GM21737 (cell line): ENCODE data around the gene LRP11.
"Not testable (repeated sequence)": the region's sequence is repeated elsewhere in the genome, so short reads cannot be mapped to it uniquely, and the experiment has no call there.

Source experiments
- ATAC-seq: cut with Tn5 transposase; IDR thresholded peaks from one replicate; pipeline ENCODE4 v1.9.1; 2021; ENCODE audit warnings: mild to moderate bottlenecking, moderate library complexity; ENCODE audit not compliant: unreplicated experiment

The LRP11 gene

DNA sequence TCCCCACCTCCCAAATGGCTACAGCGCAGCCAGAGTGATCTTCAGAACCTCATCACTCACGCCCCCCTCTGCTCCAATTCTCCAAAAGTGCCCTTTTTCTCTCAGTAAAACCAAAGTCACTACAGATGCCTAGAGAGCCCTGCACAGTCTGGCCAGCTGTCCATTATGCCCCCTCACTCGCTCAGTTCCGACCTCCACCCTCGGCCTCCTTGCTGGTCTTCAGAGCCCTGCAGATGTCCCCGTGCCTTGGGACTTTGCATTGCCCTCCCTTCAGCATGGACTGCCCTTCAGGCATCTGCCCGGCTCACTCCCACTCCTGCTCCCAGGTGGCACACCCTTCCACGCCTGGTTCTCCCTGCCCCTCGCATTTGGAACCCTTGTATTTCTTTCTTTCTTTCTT is 34.8 kb upstream of the LRP11 start:
- ATAC-seq, result no peak

DNA sequence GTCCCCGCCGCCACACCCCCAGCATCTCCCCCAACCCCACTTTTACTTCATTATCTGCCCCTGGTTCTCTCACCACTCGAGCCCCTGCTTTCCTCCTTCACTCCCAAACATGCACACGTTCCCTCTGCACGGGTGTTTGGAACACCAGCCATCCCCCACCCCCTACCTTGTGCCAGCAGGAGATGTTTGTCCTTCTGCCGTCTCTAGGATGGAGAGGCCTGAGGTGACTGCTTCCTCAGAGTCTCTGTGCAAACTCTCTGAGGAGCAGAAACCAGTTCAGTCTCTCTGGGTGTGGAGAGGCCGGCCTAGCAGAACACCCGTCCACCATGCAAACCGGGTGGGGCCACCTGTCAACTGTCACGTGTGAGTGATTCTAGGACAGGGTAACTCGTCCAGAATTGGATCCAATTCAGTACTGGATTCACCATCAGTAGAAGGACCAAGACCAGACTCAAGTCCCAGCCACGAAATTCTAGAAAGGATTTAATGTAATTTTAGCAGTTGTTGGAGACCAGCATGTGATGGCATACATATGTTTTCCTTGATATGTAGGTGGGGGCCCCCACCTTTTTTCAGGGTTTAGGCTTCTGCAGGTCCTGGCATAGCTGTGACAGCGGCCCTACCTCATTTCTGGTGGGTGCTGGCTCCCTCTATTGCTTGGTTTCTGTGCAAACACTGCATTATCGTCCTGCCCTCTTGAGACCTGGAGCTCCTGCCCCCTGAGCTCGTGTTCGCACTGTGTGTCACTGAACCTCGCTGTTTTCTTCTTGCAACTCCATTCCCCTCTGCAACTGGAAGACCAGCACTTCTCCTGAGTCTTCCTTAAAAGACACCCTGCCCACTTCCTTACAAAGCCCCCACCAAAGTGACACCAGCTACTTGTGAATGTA is 33.9 kb upstream of the LRP11 start, which contains the start of gene RAET1E:
Gene RAET1E, minus strand, starts transcription at position 259 of the 890 bp plus-strand sequence. CDS start 7,212 bp downstream, outside the sequence.
- no peak for ATAC-seq

DNA sequence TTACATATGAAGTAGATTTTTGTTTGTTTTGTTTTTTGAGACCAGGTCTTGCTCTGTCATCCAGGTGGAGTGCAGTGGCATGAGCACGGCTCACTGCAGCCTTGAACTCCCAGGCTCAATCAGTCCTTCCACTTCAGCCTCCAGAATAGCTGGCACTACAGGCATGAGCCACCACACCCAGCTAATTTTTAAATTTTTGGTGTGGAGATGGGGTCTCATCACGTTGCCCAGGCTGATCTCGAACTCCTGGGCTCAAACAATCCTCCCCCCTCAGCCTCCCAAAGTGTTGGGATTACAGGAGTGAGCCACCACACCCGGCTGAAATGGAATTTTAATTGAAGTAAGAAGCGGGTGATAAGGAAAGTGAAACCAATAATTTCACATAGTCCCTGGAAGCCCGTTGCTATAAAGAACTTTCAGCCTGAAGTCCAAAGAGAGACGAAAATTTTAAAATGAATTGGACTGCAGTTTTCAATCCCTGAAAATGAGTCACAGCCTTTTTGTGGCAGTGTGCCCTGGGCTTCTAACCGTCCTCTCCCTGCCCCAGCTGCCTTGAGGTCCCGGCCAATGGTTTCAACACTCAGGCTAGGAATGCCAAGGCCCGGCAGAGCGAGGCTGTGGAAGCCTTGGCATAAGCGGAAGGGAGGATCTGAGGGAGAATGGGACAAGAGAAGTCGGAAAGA is 33.0 kb upstream of the LRP11 start:
- ATAC-seq, result no peak

DNA sequence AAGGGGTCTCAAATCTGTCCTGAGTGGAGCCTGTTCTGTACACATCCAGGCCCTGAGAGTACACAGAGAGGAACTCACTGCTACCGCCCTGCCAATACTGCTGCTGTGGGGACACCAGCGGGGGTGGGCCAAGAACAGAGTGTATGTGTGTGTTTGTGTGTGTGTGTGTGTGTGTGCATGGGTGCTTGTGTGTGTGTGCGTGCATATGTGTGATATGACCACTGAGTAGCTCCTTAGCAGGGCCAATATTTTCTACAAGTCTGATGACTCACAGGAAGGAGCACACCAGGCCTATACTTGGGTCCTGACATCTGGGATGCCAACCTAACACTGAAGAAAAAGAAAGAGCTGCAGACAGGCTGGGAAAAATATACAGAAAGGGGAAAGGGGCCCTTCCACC is 32.3 kb upstream of the LRP11 start:
- no peak for ATAC-seq

DNA sequence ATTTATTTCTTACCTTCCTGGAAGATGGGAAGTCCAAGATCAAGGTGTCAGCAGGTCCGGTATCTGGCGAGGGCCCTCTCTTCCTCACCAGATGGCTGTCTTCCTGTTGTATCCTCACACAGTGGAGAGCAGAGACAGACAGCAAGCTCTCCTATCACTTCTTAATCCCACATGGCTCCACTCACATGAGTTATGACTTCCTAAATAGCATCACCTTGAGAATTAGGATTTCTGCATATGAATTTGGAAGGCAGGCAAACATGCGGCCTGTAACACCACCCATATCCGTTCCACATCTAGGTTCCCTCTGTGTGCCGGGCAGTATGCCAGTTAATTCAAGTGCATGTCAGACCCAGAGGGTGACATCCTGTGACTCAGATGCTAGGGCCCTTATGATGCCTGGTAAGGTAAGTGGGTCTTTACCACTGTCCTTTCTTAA is 31.7 kb upstream of the LRP11 start:
- no peak for ATAC-seq

DNA sequence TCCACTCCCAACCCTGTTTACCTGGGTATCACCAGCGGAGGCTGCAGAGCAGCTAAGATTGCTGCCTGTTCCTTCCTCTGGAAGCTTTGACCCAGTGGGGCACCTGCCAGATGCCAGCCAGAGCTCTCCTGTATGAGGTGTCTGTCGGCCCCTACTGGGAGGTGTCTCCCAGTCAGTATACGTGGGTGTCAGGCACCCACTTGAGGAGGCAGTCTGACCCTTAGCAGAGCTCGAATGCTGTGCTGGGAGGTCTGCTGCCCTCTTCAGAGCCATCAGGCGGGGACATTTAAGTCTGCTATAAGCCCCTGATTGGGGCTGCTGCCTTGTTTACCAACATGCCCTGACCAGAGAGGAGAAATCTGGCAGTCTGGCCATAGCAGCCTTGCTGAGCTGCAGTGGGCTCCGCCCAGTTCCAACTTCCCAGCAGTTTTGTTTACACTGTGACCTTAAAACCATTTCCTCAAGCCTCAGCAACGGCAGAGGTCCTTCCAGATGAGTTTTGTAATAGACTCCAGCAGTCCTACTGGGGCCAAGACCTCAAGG is 31.0 kb upstream of the LRP11 start:
- no peak for ATAC-seq

DNA sequence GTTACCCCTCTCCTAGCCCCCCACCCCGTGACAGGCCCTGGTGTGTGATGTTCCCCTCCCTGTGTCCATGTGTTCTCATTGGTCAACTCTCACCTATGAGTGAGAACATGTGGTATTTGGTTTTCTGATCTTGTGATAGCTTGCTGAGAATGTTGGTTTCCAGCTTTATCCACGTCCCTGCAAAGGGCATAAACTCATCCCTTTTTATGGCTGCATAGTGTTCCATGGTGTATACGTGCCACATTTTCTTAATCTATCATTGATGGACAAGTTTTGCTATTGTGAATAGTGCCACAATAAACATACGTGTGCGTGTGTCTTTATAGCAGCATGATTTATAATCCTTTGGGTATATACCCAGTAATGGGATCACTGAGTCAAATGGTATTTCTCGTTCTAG is 27.7 kb upstream of the LRP11 start:
- not testable (repeated sequence) for ATAC-seq

DNA sequence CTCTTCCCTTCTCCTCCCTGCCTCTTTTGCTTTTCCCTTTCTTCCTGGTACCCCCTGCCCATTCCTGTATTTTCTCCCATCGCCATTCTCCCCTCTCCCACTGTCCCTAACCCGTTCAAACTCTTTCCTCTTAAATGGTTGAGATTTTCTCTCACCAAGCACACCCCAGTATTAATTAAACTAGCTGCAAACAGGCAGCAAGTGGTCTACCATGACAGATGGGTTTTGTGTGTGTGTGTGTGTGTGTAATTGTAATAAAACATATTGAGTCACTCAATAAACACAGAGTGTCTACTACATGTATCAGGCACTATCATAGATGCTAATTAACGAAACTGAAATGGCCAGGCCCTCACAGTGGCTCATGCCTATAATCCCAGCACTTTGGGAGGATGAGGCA is 27.1 kb upstream of the LRP11 start:
- no peak for ATAC-seq

DNA sequence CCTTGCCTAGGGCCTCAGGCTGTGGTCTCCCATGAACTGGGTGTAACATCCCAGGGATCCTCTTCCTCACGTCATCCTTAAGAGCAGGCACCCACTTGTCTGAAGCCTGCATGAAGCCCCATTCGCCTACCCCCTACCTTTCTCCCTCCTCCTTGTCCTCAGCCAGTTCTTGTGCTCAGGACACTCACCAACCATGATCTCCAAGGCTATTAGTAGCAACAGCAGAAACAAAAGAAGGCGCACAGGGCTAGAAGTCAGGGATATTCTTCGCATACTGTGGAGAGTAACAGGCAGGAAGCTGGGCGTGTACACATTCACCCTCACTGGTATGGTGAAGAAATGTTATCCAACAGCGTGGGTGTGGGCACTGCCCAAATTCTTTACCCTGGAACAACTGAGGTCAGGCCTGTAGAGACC is 26.5 kb upstream of the LRP11 start:
- no peak for ATAC-seq

DNA sequence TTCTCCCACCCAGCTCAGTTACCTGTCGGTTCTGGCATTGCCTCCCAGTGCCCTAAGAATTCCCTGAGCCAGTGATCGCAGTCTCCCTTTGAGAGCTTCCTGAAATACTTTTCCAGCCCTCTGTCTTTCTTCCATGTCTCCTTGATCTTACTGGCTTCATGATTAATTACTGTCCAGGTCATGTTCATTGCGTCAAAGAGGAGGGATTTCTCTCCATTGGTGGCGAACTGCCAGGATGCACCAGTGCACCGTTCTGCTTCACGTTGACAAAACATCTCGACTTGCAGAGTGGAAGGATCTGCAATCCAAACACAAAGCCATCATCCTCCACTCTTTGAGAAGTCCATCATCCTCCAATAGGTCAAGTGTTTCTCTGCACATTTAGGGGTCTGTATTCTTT is 25.2 kb upstream of the LRP11 start:
- ATAC-seq, result no peak

DNA sequence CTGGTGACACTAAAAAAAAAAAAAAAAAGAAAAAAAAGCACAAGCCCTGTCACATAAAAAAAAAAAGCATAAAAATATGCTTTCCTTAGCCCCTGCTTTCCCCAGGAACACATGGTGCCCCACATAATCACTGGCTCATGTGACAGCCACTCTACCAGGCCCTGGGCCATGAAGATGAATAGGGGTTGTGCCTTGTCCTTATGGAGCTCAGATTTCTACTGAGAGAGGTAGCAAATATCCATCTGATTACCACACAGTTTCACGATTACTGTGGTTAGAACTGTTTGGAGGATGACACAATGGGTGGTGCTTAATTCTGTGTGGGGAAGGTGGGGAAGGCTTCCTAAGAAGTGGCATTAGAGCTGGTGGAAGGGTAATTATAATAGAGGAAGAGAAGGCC is 24.5 kb upstream of the LRP11 start:
- no peak for ATAC-seq

DNA sequence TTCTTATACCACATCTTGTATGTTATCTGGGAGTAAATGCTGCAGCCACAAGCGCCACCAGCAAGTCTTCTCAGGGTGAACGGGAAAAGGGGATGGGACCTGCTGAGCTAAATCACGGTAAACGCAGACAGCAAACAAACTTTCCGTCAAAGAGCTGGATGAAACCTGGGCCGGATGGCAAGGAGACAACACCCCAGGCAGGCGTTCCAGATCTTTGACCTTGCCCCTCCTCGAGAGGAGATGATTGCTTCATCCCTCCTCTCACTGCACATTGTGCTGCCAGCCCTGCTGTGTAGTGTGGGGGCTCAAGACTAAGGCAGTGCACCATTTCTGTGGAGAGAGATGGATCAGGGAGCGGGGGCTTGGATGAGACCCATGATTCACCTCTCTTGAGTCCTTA is 23.9 kb upstream of the LRP11 start:
- ATAC-seq, result no peak

DNA sequence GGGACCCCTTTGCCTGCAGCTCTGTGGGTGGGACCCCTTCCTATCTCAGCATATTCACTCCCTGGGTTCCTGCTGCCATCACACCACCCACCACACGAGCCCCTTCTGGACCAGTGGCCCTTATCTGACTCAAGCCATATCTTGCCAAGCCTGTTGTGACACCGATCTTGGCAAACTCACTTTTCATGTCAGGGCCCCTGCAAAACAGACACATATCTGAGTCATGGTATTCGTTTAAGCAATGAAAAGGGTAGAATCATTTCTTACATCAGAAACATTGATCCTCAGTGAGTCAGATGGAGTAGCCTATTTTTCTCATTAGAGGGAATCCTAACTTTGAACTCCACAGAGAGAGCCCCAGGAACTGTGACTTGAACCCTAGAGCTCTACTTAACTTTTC is 23.2 kb upstream of the LRP11 start:
- no peak for ATAC-seq

DNA sequence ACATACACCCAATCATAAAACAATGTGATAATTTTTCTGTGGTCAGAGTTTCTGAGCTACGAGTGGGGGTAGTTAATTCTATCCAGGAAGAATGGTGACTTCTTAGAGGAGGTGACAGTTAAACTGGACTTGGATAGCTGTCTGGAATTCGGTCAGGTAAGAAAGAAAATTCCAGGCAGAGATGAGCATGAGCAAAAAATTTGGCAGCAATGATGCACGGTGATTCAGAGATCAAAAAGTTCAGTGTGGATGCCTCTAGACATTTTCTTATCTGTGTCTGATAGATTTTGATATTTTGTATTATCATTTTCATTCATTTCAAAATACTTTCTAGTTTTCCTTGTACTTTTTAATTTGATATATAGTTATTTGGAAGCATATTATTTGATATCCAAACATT is 21.7 kb upstream of the LRP11 start:
- no peak for ATAC-seq

DNA sequence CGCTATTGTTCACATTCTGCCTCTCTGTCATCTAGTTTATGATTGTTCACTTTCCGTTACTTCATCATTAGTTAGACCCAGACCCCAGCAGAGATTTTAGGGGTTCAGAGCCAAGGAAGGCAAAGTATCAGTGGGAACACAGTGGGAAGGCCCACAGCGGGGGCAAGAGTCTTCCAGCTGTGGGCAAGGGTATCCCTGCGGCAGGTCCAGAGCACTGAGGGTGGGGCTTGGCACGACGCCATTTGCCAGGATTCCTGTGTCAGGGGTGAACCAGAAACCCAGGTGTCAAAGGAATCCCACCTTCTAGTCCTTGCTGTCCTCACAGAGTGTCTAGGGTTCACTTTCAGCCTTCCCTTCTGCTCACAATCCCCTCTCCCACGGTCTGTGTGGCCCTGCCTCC is 20.5 kb upstream of the LRP11 start:
- ATAC-seq, result no peak

DNA sequence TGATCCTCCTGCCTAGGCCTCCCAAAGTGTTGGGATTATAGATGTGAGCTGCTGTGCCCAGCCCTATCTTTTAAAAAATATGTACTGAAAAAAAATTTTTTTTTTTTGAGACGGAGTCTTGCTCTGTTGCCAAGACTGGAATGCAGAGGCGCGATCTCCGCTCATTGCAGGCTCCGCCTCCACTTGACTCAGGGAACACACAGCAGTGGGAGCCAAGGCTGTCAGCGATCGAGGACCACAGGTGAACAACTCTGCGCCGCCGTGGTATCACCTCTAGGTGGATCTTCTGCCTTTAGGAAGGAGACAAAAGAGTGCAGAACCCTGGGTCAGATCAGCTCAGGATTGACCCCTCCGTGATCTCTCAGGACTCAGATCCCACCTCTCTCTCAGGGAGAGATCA is 20.1 kb upstream of the LRP11 start:
- no peak for ATAC-seq

DNA sequence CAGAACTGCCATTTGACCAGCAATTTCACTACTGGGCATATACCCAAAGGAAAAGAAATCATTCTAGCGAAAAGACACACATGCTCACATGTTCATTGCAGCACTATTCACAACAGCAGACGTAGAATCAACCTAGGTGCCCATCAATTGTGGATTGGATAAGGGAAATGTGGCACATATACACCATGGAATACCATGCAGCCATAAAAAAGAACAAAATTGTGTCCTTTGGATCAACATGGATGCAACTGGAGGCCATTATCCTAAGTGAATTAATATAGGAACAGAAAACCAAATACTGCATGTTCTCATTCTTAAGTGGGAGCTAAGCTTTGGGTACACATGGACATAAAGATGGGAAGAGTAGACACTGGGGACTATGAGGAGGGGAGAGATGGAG is 17.7 kb upstream of the LRP11 start:
- no peak for ATAC-seq

DNA sequence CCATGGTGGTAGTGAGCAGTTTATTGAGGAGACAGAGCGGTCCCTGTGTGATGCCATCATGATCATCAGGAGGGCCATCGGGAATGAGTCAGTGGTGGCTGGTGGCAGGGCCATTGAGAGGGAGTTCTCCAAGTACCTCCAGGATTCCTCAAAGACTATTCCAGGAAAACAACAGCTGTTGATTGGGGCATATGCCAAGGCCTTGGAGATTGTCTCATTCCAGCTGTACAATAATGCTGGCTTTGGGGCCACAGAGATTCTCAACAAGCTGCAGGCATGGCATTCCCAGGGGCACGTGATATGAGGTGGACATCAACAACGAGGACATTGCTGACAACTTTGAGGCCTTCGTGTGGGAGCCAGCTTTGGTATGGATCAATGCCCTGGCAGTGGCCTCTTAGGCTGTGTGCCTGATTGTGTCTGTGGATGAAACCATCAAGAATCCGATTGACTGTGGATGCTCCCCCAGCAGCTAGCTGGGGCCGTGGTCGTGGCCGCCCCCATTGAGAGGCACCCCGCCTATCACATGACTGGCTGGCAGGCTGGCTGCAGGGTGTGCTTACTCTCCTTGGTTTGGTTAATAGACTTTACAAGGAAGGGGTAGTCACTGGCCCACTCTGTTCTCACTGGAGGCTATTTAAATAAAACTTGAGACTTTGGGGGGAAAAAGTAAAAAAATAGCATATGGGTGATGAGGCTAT is 17.1 kb upstream of the LRP11 start:
- no peak for ATAC-seq

DNA sequence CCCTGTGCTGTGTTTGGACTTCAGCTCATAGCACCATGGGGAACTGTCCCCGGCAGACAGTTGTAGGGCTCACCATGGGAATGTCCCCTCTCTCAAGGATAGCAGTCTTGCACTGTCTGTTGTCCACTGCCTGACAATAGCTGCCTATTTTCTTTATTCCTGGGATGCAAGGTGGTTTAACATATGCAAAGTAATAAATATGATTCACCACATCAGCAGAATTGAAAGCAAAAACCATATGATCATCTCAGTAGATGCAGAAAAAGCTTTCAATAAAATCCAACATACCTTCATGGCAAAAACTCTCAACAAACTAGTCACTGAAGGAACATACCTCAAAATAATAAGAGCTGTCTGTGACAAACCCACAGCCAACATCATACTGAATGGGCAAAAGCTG is 13.5 kb upstream of the LRP11 start:
- ATAC-seq, result no peak

DNA sequence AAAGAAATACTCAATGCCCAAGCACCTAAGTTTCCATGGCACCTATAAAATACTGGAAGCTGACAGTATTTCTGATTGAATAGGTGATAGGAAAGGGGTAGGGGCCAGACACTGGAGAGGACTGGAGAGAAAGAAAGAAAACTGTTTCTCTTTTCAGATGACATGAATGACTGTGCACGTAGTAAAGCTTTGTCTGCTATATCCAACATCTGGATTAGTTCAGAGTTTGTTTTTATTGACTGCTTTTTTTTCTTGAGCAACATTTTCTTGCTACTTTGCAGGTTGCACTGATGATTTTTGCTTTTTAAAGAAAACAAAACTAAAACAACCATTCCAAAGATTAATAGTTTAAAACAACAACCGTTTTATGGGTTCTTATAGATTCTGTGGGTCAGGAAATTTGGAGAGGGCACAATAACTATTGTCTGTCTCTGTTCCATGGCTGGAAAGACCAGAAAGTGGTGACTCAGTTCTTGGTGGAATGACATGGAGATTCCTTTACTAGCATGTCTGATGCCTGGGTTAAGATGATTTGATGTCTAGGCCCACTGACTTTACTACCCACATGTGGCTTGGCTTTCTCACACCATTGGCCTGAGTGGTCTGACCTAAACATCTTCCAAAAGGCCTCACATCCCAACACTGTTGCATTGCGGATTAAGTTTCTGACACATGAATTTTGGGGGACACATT is 12.2 kb upstream of the LRP11 start:
- ATAC-seq, result no peak

DNA sequence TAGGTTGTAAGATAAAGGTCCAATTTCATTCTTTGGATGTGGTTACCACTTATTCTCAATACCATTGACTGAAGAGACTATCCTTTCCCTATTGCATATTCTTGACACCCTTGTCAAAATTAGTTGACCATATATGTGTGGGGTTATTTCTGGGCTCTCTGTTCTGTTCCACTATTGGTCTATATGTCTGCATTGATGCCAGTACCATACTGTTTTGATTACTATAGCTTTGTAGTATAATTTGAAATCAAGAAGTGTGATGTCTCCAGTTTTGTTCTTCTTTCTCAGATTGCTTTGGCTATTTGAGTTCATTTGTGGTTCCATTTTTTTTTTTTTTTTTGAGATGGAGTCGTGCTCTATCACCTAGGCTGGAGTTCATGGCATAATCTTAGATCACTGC is 8.1 kb upstream of the LRP11 start:
- ATAC-seq, result no peak
